HG03095 (cell line): ENCODE measurements around the gene CCDC57.

Experiments used
- ATAC-seq: cut with Tn5 transposase; IDR thresholded peaks from one replicate; pipeline ENCODE4 v1.9.1; 2021; ENCODE audit warnings: moderate library complexity; ENCODE audit not compliant: unreplicated experiment

The CCDC57 gene

GRCh38 chr17:82096709-82097183 lies 115.9 kb downstream of the CCDC57 start:
- no peak for ATAC-seq

GRCh38 chr17:82095777-82096708 lies 116.6 kb downstream of the CCDC57 start:
- ATAC-seq: no peak

- no peak for ATAC-seq
Measured at GRCh38 chr17:82094931-82095776, 117.5 kb downstream of the CCDC57 start.

- no peak for ATAC-seq
Measured at GRCh38 chr17:82092995-82093751, 119.5 kb downstream of the CCDC57 start.

GRCh38 chr17:82092628-82092994 lies 120.0 kb downstream of the CCDC57 start:
- no peak for ATAC-seq

- no peak for ATAC-seq
Measured at GRCh38 chr17:82092094-82092586, 120.5 kb downstream of the CCDC57 start.

GRCh38 chr17:82091264-82092066 lies 121.2 kb downstream of the CCDC57 start:
- ATAC-seq: no peak

GRCh38 chr17:82090549-82091263 lies 121.9 kb downstream of the CCDC57 start:
- ATAC-seq: no peak

GRCh38 chr17:82089723-82090548 lies 122.7 kb downstream of the CCDC57 start:
- ATAC-seq: no peak

GRCh38 chr17:82088838-82089722 lies 123.6 kb downstream of the CCDC57 start:
- no peak for ATAC-seq

- no peak for ATAC-seq
Measured at GRCh38 chr17:82087961-82088837, 124.4 kb downstream of the CCDC57 start.

- ATAC-seq: no peak
Measured at GRCh38 chr17:82086941-82087906, 125.4 kb downstream of the CCDC57 start.

- no peak for ATAC-seq
Measured at GRCh38 chr17:82085931-82086764, 126.5 kb downstream of the CCDC57 start.

- ATAC-seq: no peak
Measured at GRCh38 chr17:82085031-82085861, 127.4 kb downstream of the CCDC57 start.
